ENCODE results near the gene SP110. TPM values are rescaled to one million over a fixed set of nuclear protein-coding genes. Genes with fewer than 3 reads are reported as not detected.
A peak's percentile ranks its signal among the peaks of the same experiment; 100 is the strongest.

Gene SP110
- total and polyA plus RNA-seq, 9 of the 15 experiments (the other 6 are each of a cell fraction or from before 2014, with no cell fraction given), result 3.6 to 11.0 (median 7.1) TPM

DNA sequence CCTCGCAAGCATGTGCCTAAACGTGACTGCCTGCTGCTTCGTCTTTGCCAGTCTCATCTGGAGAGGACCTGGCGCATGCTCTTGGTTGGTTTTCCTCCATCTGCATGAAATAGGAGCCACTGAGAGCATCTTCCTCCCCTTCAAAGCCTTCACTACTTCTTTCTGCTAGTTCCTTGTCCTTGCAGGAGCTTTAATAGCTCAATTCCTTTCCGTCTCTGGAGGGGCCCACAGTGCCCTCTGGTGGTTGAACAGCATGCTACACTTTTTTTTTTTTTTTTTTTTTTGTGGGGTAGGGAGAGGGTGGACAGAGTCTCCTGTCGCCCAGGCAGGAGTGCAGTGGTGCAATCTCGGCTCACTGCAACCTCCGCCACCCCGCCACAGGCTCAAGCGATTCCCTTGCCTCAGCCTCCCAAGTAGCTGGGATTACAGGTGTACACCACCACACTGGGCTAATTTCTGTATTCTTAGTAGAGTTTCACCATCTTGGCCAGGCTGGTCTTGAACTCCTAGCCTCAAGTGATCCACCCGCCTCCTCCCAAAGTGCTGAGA, 59.6 kb downstream of the SP110 start (continued):
- peak; percentile 96 for TF ChIP-seq ZNF384 (IDR thresholded peaks at IDR 0.05; ENCODE audit: low read depth, low read length)
- TF ChIP-seq ZNF263 (CRISPR knock-in tag; IDR thresholded peaks at IDR 0.05; ENCODE audit: borderline replicate concordance), result no peak
- no peak for TF ChIP-seq PCBP1 (IDR thresholded peaks at IDR 0.05; ENCODE audit: low read depth, low read length, poor library complexity, severe bottlenecking)
- TF ChIP-seq ZNF239 (CRISPR knock-in tag; IDR thresholded peaks at IDR 0.05), result no peak
- TF ChIP-seq SMC3 (conservative IDR thresholded peaks at IDR 0.05; ENCODE audit: insufficient read depth, low read depth, low read length), result peak; percentile 58
- TF ChIP-seq, protein P1, sequence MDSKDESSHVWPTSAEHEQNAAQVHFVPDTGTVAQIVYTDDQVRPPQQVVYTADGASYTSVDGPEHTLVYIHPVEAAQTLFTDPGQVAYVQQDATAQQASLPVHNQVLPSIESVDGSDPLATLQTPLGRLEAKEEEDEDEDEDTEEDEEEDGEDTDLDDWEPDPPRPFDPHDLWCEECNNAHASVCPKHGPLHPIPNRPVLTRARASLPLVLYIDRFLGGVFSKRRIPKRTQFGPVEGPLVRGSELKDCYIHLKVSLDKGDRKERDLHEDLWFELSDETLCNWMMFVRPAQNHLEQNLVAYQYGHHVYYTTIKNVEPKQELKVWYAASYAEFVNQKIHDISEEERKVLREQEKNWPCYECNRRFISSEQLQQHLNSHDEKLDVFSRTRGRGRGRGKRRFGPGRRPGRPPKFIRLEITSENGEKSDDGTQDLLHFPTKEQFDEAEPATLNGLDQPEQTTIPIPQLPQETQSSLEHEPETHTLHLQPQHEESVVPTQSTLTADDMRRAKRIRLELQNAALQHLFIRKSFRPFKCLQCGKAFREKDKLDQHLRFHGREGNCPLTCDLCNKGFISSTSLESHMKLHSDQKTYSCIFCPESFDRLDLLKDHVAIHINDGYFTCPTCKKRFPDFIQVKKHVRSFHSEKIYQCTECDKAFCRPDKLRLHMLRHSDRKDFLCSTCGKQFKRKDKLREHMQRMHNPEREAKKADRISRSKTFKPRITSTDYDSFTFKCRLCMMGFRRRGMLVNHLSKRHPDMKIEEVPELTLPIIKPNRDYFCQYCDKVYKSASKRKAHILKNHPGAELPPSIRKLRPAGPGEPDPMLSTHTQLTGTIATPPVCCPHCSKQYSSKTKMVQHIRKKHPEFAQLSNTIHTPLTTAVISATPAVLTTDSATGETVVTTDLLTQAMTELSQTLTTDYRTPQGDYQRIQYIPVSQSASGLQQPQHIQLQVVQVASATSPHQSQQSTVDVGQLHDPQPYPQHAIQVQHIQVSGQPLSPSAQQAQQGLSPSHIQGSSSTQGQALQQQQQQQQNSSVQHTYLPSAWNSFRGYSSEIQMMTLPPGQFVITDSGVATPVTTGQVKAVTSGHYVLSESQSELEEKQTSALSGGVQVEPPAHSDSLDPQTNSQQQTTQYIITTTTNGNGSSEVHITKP (IDR thresholded peaks at IDR 0.05; ENCODE audit: partially characterized antibody), result no peak
- no peak for TF ChIP-seq TFAM (CRISPR knock-in tag; conservative IDR thresholded peaks at IDR 0.05)
- no peak for TF ChIP-seq RUNX1 (IDR thresholded peaks at IDR 0.05; ENCODE audit: low read depth)
- TF ChIP-seq, protein P2, sequence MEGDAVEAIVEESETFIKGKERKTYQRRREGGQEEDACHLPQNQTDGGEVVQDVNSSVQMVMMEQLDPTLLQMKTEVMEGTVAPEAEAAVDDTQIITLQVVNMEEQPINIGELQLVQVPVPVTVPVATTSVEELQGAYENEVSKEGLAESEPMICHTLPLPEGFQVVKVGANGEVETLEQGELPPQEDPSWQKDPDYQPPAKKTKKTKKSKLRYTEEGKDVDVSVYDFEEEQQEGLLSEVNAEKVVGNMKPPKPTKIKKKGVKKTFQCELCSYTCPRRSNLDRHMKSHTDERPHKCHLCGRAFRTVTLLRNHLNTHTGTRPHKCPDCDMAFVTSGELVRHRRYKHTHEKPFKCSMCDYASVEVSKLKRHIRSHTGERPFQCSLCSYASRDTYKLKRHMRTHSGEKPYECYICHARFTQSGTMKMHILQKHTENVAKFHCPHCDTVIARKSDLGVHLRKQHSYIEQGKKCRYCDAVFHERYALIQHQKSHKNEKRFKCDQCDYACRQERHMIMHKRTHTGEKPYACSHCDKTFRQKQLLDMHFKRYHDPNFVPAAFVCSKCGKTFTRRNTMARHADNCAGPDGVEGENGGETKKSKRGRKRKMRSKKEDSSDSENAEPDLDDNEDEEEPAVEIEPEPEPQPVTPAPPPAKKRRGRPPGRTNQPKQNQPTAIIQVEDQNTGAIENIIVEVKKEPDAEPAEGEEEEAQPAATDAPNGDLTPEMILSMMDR (IDR thresholded peaks at IDR 0.05 in 2 of 3, conservative IDR thresholded peaks at IDR 0.05 in 1 of 3; ENCODE audit: insufficient read depth in 2 of 3, low read depth in 1 of 3, low read length in 3 of 3), result peak; percentile 55 to 69 (median 62)
- no peak for TF ChIP-seq MYNN (IDR thresholded peaks at IDR 0.05)
- no peak for TF ChIP-seq MYNN (CRISPR knock-in tag; IDR thresholded peaks at IDR 0.05)
- TF ChIP-seq, protein P3, sequence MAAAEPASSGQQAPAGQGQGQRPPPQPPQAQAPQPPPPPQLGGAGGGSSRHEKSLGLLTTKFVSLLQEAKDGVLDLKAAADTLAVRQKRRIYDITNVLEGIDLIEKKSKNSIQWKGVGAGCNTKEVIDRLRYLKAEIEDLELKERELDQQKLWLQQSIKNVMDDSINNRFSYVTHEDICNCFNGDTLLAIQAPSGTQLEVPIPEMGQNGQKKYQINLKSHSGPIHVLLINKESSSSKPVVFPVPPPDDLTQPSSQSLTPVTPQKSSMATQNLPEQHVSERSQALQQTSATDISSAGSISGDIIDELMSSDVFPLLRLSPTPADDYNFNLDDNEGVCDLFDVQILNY (CRISPR knock-in tag; IDR thresholded peaks at IDR 0.05), result no peak
- no peak for TF ChIP-seq ZNF668 (CRISPR knock-in tag; IDR thresholded peaks at IDR 0.05)
- TF ChIP-seq, protein P4, sequence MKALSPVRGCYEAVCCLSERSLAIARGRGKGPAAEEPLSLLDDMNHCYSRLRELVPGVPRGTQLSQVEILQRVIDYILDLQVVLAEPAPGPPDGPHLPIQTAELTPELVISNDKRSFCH (CRISPR knock-in tag; IDR thresholded peaks at IDR 0.05), result no peak
- TF ChIP-seq, protein P4 (tag; IDR thresholded peaks at IDR 0.05), result no peak
- TF ChIP-seq, protein P5, sequence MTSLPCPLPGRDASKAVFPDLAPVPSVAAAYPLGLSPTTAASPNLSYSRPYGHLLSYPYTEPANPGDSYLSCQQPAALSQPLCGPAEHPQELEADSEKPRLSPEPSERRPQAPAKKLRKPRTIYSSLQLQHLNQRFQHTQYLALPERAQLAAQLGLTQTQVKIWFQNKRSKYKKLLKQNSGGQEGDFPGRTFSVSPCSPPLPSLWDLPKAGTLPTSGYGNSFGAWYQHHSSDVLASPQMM (CRISPR knock-in tag; IDR thresholded peaks at IDR 0.05), result no peak
- TF ChIP-seq RAD21 (CRISPR knock-in tag; conservative IDR thresholded peaks at IDR 0.05 in 1 of 2, IDR thresholded peaks at IDR 0.05 in 1 of 2), result peak; percentile 24 to 55; a peak in 2 of 4 replicates

Measured in K562 (cell line).